ENCODE results near the gene MGARP. TPM values are rescaled to one million over a fixed set of nuclear protein-coding genes. Genes with fewer than 3 reads are reported as not detected.

MGARP gene
- total RNA-seq, 2 experiments from 2014 or later, result 0.26 TPM; not detected in 1

DNA sequence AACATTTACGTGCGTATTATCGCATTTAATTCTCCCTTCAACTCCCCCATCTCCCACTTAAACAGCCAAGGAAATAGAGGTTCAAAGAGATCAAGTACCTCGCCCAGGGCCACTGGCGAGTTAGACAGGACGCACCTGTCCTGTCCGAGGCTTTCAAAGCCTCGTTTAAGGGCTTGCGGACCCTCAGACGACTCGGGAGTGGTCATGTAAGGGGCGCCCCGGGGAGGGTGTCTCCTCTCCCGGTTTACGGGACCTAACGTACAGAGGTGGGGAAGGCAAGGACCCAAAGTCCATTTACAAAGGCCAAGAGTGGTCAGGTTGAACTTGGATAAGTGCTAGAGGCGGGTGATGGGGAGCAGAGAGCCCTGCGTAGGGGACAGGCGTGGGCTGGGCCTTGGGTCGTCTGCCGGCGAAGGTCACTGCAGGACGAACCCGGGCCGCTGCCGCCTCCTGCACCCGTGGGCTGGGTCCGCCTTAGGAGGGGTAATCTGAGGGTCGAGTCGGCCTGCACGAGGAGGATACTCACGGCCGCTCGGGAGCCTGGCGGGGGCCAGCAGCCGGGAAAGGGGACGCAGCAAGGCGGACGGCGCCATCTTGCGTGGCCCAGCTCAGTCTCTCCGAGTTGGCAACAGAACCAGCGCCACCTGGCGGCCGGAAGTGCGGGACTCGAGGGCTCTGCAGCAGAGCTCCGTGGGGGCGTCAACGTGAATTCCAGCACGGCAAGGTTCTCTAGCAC lies 15.3 kb upstream of the MGARP start:
- Mint-ChIP-seq H3K27me3 (ENCODE audit: low read depth) (no peaks in the 10 kb centered on the region), H3K4me3 (peak overlapping the region; percentile 94), H3K4me1 (ENCODE audit: low read depth) (peaks cover 40% of the 10 kb centered on the region), H3K36me3 (ENCODE audit: low read depth) (peaks cover 27% of the 10 kb centered on the region), H3K27ac (peak overlapping the region; percentile 96), H3K9me3 (ENCODE audit: insufficient read depth) (no peaks in the 10 kb centered on the region)
- DNase-seq, result peak; percentile 97
- POLR2A ChIA-PET, result interaction anchor here (0.6 to 3.1 kb wide), 10 partner anchors 10 to 265 kb away, joined by 3 to 13 read pairs (median 3); no protein-coding TSS in a partner anchor
- peak; percentile 98 for ATAC-seq
- CTCF ChIA-PET, result interaction anchor here (0.7 to 3.8 kb wide), 47 partner anchors 9 to 279 kb away, joined by 3 to 36 read pairs (median 4); no protein-coding TSS in a partner anchor

DNA sequence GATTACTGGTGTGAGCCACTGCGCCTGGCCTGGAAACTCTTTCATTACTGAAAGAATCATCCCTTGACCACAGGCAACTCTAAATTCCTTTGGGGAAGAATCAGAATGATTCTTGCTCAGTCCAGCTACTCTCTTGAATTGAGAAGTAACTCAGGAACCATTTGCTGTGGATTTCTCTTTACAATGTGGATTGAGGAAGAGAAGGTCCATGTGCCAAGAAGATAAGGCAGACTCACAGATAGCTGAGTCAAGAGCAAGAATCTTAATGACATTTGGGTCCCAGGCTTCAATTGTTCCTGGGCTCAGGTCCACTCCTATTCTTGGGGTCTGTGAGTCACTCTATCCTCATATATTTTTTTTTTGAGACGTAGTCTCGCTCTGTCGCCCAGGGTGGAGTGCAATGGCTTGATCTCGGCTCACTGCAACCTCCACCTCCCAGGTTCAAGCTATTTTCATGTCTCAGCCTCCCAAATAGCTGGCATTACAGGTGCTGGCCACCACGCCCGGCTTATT lies 6.2 kb upstream of the MGARP start:
- ChIA-PET POLR2A (no interaction called here), CTCF (interaction anchor here (1.1 to 1.2 kb wide), 2 partner anchors 10 to 20 kb away, joined by 3 to 4 read pairs; no protein-coding TSS in a partner anchor)
- Mint-ChIP-seq H3K4me1 (ENCODE audit: low read depth) (no peaks in the 10 kb centered on the region), H3K27ac (no peak overlapping the region), H3K36me3 (ENCODE audit: low read depth) (peaks cover 22% of the 10 kb centered on the region), H3K27me3 (ENCODE audit: low read depth) (peaks cover 4% of the 10 kb centered on the region), H3K9me3 (ENCODE audit: insufficient read depth) (peaks cover 5% of the 10 kb centered on the region), H3K4me3 (no peak overlapping the region)
- ATAC-seq, result no peak
- no peak for DNase-seq

DNA sequence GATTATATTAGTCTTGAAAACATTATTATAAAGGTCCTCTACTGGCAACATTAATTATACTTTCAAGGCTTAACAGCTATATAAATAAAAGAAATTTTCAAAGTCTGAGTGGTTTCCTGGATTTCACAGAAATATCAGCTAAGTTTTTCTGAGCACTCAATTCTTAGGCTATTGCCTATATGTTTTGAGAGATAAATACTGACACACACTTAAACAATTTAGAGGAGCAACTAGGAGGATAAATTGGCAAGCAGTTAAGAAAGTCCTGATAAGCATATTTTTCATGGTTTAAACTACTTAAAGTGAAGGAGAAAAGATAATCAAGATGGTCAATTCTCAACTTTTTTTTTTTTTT lies 2.7 kb upstream of the MGARP start:
- peaks cover 4% of the 10 kb centered on the region for H3K36me3 Mint-ChIP-seq (ENCODE audit: low read depth)
- H3K27ac Mint-ChIP-seq, result no peak overlapping the region
- peaks cover 29% of the 10 kb centered on the region for H3K27me3 Mint-ChIP-seq (ENCODE audit: low read depth)
- DNase-seq (no peak), ATAC-seq (no peak)
- no peak overlapping the region for H3K4me3 Mint-ChIP-seq
- ChIA-PET POLR2A (no interaction called here), CTCF (interaction anchor here (1.2 kb wide), 1 partner anchor 17 kb away, joined by 6 read pairs; no protein-coding TSS in a partner anchor)
- H3K4me1 Mint-ChIP-seq (ENCODE audit: low read depth), result peaks cover 22% of the 10 kb centered on the region
- peaks cover 5% of the 10 kb centered on the region for H3K9me3 Mint-ChIP-seq (ENCODE audit: insufficient read depth)

DNA sequence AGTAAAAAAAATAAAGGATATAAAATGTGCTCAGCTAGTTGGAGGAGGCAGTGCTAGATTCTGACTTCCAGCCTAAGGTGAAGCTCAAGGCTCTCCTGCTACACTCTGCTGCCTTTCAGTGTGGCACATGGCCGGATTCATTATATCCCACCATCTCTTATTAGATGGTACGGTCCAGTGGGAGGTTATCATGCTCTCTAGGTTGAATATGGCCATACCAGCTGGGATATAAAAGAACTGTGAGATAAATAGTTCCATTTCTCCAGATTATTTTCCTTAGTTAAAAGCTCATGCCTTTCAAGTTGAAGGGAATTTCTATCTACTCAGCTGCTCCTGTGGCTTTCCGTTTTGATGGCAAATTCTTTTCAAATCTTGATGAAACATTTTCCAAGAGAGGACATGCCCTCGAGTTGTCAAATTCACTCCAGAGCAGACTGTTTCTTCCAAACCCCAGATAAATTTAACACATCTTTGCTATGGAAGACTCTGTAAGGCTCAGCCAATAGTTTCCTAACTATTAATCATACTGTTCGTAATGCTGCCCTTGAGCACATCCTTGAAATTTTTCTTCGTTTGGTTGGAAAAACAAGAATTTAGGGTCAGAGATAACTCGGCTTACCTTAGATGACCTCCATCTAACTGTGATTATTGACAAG lies 2.2 kb upstream of the MGARP start:
- DNase-seq (no peak), ATAC-seq (no peak)
- Mint-ChIP-seq H3K27me3 (ENCODE audit: low read depth) (peaks cover 32% of the 10 kb centered on the region), H3K4me1 (ENCODE audit: low read depth) (peaks cover 22% of the 10 kb centered on the region), H3K9me3 (ENCODE audit: insufficient read depth) (peaks cover 5% of the 10 kb centered on the region), H3K27ac (no peak overlapping the region), H3K36me3 (ENCODE audit: low read depth) (peaks cover 4% of the 10 kb centered on the region), H3K4me3 (no peak overlapping the region)
- CTCF ChIA-PET, result interaction anchor here (1.2 kb wide), 1 partner anchor 16 kb away, joined by 6 read pairs; no protein-coding TSS in a partner anchor
- POLR2A ChIA-PET, result interaction anchor here (0.7 kb wide), 2 partner anchors 14 to 18 kb away, joined by 3 to 7 read pairs; no protein-coding TSS in a partner anchor

DNA sequence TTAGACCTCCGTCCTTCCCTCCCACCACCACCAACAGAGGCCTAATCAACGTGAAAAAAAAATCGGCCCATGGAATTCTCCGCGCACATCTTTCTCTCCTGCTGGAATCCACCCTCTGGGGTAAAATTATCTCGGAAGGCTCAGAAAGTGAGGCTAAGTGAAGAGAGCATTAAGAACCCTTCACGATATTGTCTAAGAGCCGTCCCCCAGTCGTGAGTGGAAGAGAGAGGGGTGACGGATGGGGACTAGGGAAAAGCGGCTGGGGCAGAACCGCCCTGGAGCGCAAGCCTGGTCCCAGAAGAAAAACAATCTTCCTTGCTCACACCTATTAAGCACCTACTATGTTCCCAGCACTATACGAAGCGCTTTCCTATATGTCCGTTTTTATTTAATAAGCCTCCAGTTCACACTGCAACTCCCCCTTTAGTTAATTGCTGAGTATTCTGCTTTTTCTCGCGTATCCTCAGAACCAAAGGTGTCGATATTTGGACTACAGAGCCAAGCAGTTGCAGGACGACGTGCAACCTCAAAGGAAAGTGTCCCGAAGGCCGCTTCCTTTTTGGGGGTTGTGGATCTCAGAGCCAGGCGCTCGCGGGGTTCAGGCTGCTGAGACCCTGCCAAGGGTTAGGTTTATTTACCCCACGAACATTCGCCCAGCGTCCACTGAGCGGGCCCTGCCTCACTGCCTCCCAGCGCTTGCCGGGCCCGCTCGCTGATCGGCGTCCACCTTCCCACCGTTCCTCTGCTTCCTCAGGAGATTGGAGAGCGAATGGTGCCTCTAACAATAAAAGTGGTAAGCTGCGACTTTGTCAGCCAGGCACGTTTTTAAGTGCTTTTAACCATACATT lies 889 bp downstream of the MGARP start:
- Mint-ChIP-seq H3K9me3 (ENCODE audit: insufficient read depth) (no peaks in the 10 kb centered on the region), H3K4me3 (peak overlapping the region; percentile 70), H3K36me3 (ENCODE audit: low read depth) (no peaks in the 10 kb centered on the region), H3K27me3 (ENCODE audit: low read depth) (peaks cover 46% of the 10 kb centered on the region), H3K27ac (no peak overlapping the region), H3K4me1 (ENCODE audit: low read depth) (peaks cover 22% of the 10 kb centered on the region)
- DNase-seq (no peak), ATAC-seq (peak; percentile 55)
- CTCF ChIA-PET, result interaction anchor here (1.2 kb wide), 1 partner anchor 13 kb away, joined by 3 read pairs; no protein-coding TSS in a partner anchor
- POLR2A ChIA-PET, result no interaction called here

DNA sequence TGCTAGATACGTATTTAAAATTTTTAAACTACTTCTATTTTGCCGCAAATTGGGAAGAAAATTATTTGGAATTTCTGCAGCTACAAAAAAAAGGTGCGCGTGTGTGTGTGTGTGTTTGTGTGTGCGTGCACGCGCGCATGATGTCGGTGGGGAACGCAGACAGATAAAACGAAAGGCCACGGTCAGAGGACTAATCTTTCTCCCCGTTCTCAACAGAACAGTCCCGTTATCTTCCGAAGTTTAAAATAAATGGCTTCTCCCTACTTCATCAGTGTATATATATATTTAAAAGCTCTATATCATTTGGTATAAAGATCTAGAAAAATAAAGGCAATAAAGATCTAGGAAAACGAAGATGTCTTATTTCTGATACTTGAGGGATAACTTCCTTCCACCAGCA lies 1.5 kb downstream of the MGARP start:
- ChIA-PET CTCF (no interaction called here), POLR2A (no interaction called here)
- no peak for DNase-seq
- ATAC-seq, result no peak
- Mint-ChIP-seq H3K36me3 (ENCODE audit: low read depth) (no peaks in the 10 kb centered on the region), H3K27ac (no peak overlapping the region), H3K4me1 (ENCODE audit: low read depth) (peaks cover 22% of the 10 kb centered on the region), H3K4me3 (no peak overlapping the region), H3K27me3 (ENCODE audit: low read depth) (peaks cover 46% of the 10 kb centered on the region), H3K9me3 (ENCODE audit: insufficient read depth) (no peaks in the 10 kb centered on the region)

DNA sequence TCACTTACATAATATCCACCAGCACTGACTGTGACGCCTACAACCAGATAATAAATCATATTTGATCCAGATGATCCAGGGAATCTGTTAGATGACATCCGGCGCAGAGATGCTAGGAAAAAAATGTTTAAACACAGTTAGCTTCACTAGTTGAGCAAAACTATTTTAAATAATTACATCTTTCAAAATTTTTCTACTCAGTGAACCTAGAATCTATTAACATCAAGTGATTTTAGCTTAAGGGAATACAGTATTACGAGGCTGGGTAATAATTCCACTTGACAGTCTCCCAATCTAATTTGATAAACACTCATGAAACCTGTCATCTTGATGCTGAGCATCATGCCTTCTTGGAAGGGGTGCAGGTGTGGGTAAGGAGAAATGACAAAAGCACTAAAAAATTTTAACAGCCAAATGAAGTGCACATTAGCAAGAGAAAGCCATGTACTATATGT lies 4.7 kb downstream of the MGARP start:
- H3K9me3 Mint-ChIP-seq (ENCODE audit: insufficient read depth), result no peaks in the 10 kb centered on the region
- DNase-seq (no peak), ATAC-seq (no peak)
- ChIA-PET POLR2A (no interaction called here), CTCF (interaction anchor here (0.6 to 1.7 kb wide), 4 partner anchors 20 to 245 kb away, joined by 3 to 6 read pairs (median 4); no protein-coding TSS in a partner anchor)
- peaks cover 20% of the 10 kb centered on the region for H3K4me1 Mint-ChIP-seq (ENCODE audit: low read depth)
- H3K4me3 Mint-ChIP-seq, result no peak overlapping the region
- H3K27ac Mint-ChIP-seq, result no peak overlapping the region
- H3K27me3 Mint-ChIP-seq (ENCODE audit: low read depth), result peaks cover 33% of the 10 kb centered on the region
- no peaks in the 10 kb centered on the region for H3K36me3 Mint-ChIP-seq (ENCODE audit: low read depth)

DNA sequence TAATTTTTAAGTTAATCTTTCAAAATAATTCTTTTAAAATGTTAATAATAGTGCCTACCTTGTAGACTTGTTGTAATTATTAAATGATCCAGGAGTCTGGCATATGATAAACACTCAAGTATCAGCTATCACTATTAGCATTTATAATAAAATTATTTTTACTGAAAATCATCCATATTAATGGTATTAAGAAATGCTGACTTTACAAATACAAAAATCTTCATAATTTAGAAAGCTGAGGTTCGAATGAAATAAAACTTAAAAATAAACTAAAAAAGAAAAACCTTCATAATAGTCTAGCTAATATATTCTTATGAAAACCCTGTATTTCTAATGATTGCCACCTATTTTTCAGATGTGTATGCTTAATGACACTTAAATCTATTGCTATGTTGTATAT lies 5.2 kb downstream of the MGARP start:
- peaks cover 28% of the 10 kb centered on the region for H3K27me3 Mint-ChIP-seq (ENCODE audit: low read depth)
- H3K9me3 Mint-ChIP-seq (ENCODE audit: insufficient read depth), result no peaks in the 10 kb centered on the region
- CTCF ChIA-PET, result interaction anchor here (1.7 kb wide), 1 partner anchor 21 kb away, joined by 6 read pairs; no protein-coding TSS in a partner anchor
- H3K4me3 Mint-ChIP-seq, result no peak overlapping the region
- DNase-seq, result no peak
- POLR2A ChIA-PET, result no interaction called here
- no peak for ATAC-seq
- H3K27ac Mint-ChIP-seq, result no peak overlapping the region
- H3K4me1 Mint-ChIP-seq (ENCODE audit: low read depth), result peaks cover 14% of the 10 kb centered on the region
- H3K36me3 Mint-ChIP-seq (ENCODE audit: low read depth), result no peaks in the 10 kb centered on the region

DNA sequence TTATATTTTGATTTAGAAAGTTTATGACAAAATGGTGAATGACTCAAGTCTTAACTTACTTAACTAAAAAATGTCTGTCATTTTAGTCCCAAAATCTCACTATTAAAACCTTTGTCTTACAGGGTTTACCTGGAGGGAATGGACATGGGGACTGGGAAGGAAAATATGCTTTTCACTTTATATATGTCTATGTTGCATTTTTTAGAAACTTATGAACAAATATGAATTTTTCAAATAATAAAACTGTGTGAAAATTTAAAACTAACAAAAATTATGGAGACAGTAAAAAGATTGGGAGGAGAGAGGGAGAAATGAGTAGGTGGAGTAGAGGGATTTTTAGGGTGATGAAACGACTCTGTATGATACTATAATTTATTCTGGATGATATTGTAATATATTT lies 6.2 kb downstream of the MGARP start:
- POLR2A ChIA-PET, result no interaction called here
- H3K9me3 Mint-ChIP-seq (ENCODE audit: insufficient read depth), result no peaks in the 10 kb centered on the region
- peaks cover 5% of the 10 kb centered on the region for H3K4me1 Mint-ChIP-seq (ENCODE audit: low read depth)
- no peaks in the 10 kb centered on the region for H3K36me3 Mint-ChIP-seq (ENCODE audit: low read depth)
- no peak overlapping the region for H3K27ac Mint-ChIP-seq
- CTCF ChIA-PET, result no interaction called here
- H3K4me3 Mint-ChIP-seq, result no peak overlapping the region
- no peak for DNase-seq
- no peak for ATAC-seq
- peaks cover 19% of the 10 kb centered on the region for H3K27me3 Mint-ChIP-seq (ENCODE audit: low read depth)

DNA sequence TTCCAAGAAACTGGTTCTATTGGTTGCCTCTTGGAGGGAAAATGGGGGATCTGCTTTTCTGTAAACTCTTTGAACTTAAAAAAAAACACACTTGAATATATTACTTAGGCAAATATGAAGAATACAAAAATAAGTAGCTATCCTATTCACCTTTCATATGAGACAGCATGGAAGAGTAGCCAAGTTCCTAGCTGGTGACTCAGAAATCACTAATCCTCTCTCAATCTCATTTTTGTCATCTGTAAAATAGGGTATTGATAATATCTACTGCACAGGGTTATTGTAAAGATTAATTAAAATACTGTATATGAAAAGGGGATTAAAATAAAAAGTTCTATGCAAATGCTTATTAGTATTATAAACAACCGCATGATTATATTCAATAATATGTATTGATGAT lies 12.7 kb downstream of the MGARP start:
- Mint-ChIP-seq H3K27ac (no peak overlapping the region), H3K36me3 (ENCODE audit: low read depth) (no peaks in the 10 kb centered on the region), H3K4me1 (ENCODE audit: low read depth) (peaks cover 26% of the 10 kb centered on the region), H3K27me3 (ENCODE audit: low read depth) (peaks cover 10% of the 10 kb centered on the region), H3K4me3 (peak overlapping the region; percentile 61), H3K9me3 (ENCODE audit: insufficient read depth) (no peaks in the 10 kb centered on the region)
- DNase-seq (no peak), ATAC-seq (no peak)
- ChIA-PET POLR2A (interaction anchor here (1.5 kb wide), 1 partner anchor 30 kb away, joined by 3 read pairs; no protein-coding TSS in a partner anchor), CTCF (interaction anchor here (0.7 to 2.5 kb wide), 4 partner anchors 29 to 183 kb away, joined by 3 to 25 read pairs (median 4); no protein-coding TSS in a partner anchor)

Data from activated CD8-positive, alpha-beta T cell treated with anti-CD3 and anti-CD28 coated beads, Interleukin-2, amount 10 ng/mL, durations not matched to agents 7 days and 5 days (primary cell).